ENCODE measurements around the gene ACSF3.

The ACSF3 gene

DNA sequence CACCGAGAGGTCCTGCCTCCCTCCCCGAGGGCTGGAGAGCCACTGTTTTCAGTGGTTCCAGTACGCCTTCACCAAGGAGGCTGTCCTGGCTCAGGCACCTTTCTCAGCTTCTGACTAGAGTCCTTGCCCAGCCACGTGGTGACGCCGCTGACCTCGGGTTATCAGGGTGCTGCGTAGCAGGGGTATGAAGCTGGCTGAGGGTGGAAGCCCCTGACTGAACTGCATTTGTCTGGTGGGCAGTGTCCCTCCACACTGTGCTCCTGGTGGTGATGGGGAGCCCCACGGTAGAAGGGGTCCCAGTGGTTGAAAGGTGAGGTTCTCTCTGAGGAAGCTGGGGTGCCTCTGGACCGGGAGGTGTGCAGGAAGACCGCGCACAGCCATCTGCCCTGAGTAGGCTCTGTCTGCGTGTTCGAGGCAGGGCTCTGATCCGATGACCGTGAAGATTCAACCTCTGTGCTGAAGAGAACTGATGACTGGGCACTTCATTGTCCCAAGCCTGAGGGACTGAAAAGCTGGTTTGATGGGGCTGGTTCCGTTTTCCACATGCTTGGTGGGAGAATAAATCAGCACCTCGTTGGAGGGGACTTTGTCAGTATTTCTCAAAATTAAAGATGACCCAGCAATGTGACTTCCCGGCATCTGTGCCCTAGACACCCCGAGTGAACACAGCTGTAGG, 2.5 kb downstream of the ACSF3 start:
- no peak for DNase-seq

DNA sequence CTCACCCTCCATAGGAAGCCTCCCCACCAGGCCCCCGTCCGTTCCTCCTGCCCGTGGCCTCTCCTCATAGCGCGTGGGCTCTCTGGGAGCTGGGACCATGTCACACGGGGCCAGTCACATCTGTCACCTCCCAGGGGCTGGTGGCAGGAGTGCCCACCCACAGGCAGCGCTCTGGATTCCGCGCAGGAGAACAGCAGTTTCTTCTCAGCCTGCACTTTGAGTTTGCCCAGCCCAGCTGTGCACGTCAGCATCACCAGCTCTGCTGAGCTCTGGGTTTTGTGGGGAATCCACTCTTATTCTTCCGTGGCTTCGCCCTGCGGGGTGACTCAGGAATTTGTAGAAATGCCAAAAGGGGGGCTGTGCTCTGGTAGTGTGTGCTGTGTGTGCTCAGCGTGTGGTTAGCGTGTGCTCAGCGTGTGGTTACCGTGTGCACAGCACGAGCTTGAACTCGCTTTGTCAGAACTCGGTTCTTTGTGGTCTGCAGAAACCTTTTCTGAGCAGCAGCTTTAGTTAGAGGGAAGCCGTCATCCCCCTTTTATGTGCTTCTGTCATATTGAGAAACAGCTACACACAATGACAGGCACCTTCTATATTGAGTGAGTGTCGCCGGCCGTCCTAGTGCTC, 3.2 kb downstream of the ACSF3 start:
- peak; percentile 50 to 63 for DNase-seq

DNA sequence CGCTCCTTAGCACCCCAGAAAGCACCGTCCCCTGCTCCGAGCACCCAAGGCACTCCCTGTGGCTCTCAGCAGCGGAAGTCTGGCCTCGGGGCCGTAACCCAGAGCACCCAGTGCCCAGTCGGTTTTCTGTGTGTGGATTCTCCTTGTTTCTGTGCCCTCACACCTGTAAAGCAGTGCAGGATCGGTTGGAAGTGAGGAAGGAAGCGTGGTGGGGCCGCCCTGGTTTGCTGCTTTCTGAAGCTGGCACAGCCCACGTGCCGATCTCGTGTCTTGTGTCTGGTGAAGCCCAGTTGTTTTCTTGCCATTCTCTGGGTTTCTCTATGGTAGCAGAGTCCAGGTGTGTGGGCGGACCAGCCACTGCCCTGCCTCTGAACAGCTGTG, 3.7 kb downstream of the ACSF3 start:
- no peak for DNase-seq

DNA sequence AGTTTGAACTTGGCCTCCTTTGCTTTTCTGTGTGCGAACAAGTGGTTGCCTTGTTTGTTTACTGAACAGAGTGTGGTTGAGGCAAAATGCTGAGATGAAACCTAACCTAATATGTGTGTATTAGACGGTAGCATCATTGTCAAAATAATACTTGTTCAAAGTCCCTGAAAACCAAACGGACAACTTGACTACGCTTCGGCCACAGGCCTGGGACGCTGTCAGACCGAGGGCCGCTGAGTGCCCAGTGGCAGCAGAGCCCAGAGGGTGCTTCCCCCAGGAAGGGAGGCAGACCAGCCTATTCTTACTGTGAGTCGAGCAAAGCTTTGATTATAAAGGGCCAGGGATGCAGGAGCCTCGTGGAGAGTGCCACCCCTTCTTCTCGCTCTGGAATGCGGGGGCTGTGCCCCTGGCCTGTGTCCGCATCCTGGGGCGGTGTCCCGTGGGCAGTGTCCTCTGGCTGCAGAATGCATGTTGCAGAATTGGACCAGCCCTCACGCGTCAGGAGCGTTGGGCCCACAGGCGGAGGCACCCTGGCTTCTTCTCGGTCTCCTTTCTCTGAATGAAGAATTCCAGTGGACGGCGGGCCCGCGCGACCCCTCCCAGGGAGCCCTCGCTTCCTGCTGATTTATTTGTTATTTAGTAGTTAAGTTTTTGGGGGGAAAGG, 5.2 kb downstream of the ACSF3 start:
- DNase-seq, result no peak

DNA sequence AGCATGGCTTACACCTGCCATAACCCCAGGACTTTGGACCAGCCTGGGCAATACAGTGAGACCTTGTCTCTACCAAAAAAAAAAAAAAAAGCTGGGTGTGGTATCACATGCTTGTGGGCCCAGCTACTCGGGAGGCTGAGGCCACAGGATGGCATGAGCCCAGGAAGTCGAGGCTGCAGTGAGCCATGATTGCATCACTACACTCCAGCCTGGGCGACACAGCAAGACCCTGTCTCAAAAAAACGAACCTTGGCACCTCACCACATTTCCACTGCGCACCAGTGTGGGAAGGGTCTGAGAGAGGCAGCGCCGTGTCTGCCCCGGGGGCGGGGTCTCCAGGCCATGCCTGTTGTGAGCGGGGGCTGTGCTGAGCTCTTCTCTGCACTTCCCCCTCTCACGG, 6.3 kb downstream of the ACSF3 start:
- DNase-seq, result no peak

DNA sequence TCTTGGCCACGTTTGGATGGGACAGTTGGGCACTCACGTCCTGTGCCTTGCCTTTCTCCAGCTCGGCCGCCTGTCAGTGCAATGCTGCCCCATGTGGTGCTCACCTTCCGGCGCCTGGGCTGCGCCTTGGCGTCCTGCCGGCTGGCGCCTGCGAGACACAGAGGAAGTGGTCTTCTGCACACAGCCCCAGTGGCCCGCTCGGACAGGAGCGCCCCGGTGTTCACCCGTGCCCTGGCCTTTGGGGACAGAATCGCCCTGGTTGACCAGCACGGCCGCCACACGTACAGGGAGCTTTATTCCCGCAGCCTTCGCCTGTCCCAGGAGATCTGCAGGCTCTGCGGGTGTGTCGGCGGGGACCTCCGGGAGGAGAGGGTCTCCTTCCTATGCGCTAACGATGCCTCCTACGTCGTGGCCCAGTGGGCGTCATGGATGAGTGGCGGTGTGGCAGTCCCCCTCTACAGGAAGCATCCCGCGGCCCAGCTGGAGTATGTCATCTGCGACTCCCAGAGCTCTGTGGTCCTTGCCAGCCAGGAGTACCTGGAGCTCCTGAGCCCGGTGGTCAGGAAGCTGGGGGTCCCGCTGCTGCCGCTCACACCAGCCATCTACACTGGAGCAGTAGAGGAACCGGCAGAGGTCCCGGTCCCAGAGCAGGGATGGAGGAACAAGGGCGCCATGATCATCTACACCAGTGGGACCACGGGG, 7.1 kb downstream of the ACSF3 start:
- DNase-seq, result no peak

DNA sequence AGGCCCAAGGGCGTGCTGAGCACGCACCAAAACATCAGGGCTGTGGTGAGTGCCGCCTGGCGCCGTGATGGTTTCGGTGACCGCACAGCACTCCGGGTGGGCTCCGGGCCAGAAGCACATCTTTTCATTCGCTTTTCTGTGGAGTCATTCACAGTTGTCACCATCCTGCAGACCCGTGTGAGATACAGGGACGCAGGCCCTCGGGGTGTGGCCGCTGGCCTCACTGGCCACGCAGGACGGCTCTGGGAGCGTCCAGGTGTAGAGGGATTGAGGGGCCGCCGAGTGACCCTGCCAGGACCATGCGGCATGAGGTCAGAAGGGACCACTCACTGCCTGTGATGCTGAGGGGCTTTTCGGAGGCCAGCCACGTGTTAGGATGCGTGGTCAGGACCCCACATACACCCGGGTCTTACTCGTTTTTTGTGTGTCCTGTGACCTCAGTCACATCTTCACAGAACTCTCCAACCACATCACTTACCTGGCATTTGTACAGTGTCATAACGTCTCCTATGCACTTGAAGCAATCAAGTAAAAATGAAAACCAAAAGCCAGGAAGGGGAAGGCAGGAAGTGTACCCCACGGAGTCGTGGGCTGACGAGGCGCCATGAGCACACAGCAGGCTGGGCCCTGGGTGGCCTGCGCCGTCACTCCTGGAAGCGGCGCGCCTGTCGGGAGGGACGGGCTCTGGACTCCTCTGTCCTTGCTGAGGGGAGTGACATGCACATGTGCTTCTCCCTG, 7.8 kb downstream of the ACSF3 start:
- DNase-seq, result no peak

DNA sequence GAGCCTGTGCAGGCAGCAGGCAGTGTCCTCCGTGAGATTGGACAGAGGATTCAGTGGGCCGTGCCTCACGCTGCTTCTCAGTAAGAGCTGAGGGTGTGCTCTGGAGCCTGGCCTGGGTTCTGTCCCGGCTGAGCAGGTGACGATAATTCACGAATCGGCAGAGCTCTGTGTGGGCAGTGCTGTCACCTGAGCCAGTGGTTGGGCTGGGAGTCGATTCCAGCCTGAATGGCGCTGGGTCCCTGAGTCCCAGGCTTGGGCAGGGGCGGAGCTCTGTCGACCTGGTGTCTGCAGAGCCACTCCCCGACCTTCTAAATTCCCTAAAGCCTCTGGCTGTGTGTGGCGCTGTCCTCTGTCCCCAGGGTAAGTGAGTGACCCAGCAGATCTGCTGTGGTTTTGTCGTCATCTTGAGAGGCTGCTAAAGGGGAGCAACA, 8.4 kb downstream of the ACSF3 start:
- no peak for DNase-seq

DNA sequence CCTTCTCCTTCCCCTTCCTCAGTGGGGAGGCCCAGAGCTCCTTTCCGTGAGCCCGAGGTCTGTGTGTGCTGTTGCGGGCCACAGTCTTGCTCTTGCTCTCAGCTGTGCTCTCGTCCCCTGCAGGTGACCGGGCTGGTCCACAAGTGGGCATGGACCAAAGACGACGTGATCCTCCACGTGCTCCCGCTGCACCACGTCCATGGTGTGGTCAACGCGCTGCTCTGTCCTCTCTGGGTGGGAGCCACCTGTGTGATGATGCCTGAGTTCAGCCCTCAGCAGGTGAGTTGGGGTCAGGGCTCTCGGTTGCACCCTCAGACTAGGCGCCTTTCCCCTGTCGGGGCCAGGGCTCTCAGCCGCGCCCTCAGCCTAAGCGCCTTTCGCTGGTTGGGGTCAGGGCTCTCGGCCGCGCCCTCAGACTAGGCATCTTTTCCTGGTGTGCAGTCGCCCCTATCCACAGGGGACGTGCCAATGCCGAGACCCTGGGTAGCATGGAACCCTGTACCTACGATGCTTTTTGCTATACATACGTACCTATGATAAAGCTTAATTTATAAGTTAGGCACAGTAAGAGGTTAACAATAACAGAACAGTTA, 8.9 kb downstream of the ACSF3 start:
- DNase-seq, result no peak

DNA sequence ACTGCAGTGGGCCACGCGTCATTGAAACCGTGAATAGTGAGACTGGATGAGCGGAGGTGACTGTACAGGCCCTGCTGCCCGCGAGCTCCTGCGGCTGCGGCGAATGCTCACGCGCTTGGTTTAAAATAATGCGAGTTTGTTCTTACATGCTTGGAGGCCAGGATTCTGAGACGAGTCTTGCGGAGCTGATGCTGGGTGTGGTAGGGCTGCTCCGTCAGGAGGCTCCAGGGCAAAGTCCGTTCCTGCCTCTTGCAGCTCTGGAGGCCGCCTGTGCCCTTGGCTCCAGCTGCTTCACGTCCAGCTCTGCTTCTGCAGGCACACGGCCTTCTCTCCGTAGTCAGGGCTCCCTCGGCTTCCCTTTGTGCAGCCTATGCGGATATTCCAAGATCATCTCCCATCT, 9.5 kb downstream of the ACSF3 start:
- DNase-seq, result no peak

DNA sequence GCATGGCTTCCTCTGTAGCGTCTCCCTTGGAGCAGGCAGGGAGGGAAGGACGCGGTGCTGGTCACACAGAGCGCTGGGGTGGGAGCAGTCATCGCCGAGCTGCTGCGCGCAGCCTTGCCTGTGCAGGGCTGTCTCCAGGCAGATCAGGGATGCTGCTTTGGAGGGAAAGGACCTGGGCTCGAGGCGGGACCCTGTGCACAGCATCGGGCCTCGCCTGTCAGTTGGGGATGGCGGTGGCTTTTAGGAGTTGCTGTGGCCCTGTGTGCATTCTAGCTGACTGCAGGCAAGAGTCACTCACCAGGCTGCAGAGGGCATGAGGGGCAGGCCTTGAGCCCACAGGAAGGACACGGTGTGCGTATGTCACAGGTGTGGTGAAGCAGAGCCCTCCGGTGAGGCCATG, 10.1 kb downstream of the ACSF3 start:
- DNase-seq, result no peak

DNA sequence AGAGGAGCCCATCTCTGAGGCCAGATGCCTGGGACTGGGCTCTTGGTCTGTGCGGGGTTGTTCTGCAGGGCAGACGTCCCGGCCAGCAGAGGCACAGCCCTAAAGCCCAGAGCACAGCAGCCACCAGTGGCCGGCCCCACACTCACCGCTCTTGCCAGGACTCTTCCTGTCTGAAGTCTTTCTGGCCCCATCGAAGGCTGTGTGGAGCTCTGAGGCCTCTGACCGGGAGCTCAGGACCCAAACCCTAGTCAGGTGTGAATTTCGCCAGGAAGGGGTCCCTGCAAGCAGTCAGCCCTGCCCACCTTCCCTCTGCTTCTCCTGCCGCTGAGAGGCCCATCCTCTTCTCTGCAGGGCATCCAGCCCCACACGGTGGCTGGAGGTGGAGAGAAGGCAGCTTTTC, 10.7 kb downstream of the ACSF3 start:
- DNase-seq, result no peak

DNA sequence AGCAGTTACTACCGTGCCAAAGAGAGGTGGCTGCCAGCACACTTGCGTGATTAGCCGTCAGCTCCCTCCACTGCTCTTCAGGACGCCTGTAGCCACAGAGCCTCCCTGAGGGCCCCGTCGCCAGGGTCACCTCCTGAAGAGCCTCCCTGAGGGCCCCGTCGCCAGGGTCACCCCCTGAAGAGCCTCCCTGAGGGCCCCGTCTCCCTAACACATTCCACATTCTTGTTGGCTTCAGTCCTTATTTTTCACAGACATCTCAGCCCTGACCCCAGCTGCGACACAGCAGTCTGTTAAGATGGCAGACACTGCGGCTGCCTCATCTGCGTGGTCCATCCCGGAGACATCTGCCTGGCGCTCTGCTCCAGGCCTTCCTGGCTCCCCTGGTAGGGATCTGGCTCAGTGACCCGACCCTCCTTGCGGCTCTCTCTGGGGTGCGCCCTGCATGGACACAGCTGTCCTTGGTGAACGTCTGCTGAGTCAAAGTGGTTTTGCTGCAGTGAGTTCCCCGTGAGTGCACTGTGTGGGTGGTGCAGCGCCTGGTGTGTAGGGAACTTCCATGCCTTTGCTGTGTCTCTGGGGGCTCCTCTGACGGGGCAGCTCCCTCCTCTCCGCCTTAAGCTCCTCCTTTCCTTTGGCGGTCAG, 11.4 kb downstream of the ACSF3 start:
- DNase-seq, result no peak

DNA sequence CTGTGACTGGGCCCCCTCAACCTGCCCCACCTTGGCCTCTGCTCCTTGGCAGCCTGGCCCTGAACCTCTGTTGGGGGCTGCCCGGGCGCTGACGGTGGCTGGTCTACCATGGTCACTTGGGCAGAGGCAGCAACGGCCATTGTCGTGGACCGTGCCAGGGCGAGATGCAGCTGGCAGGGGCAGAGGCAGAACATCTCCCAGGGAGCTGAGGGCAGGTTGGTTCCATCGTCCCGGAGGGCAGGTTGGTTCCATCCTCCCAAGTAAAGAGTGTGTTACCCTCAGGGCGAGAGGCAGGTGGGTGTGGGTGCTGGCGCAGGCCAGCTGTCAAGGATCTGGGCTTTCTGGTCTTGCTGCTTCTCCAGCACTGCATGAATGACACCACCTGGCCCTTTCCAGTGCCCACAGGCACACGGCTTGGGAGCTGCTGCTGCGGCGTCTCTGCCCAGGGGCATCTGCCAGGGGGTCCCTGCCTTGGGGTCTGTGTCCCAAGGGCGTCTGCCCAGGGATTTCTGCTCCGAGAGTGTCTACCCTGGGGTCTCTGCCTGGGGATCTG, 12.0 kb downstream of the ACSF3 start:
- DNase-seq, result no peak

DNA sequence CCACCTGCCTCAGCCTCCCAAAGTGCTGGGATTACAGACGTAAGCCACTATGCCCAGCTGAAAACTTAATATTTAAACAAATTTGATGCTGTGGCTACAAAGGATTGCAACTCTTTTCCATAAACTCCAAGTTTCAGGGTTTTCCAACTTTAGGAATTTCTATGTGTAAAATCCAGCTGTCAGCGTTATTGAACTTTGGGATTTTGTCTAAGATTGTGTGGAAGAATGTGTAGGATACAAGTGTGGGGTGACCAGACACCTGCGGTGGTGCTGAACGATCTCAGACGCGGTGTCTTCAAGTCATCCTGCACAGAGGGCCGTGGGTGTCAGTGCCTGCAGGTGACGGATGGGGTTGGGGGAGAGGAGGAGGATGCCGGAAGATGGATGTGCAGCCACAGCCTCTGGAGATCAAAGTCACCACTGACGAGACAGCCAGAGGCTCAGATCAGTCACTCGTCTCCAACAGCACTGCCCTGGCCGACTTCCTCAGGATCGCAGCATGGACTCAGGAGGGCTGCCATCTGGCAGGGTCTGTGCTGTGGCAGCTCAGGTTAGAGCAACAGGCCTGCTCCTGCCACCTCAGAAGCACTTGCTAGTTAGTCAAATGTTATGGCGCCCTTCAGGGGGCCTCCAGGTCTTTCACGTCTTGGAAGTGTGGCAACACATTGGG, 13.0 kb downstream of the ACSF3 start:
- DNase-seq, result no peak

DNA sequence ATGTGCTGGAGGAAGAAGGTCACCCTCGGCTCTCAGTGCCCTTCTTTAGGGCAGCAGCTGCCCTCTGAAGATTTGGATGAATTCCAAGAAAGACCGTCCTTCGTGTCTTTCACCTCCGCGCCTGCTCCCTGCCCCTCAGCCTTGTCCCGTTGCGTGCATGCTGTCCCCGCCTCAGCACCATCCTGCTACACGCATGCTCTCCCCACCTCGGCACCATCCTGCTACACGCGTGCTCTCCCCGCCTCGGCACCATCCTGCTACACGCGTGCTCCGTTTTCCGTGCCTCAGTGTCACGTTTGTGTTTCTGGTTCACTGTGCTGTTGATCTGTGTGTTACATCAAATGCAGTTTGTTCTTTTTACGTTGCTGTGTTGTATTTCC, 13.5 kb downstream of the ACSF3 start:
- DNase-seq, result no peak

DNA sequence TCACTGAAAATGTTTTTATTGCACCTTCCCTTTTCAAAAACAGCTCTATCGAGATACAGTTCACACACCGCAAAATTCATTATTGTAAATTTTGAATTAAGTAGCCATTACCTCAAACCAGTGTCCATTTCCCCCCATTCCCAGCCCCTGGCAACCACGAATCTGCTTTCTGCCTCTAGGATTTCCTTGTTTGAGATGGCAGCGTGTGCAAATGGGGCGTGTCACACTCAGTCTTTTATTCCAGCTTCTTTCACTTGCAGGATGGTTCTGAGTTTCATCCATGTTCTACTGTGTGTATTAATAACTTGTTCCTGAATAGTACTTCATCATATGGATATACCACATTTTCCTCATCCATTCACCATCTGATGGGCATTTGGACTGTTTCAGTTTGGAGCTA, 14.8 kb downstream of the ACSF3 start:
- no peak for DNase-seq

DNA sequence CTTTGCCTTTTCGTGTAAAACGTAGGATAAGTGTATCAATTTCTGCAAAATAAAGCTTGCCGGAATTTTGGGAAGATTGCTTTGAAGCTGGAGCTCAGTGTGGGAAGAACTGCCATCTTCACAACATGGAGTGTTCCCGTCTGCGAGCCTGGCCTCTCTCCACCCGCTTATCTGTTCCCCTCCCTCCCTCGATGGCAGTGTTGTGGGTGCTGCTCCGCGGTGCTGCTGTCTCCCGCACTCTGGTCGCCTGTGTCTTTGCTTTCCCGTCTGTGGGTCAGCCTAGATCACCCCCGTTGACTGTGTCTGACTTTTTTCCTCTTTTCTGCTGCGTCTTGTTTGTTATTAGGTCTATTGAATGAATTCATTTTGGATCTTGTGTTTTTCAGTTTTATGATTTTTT, 17.0 kb downstream of the ACSF3 start:
- DNase-seq, result no peak

DNA sequence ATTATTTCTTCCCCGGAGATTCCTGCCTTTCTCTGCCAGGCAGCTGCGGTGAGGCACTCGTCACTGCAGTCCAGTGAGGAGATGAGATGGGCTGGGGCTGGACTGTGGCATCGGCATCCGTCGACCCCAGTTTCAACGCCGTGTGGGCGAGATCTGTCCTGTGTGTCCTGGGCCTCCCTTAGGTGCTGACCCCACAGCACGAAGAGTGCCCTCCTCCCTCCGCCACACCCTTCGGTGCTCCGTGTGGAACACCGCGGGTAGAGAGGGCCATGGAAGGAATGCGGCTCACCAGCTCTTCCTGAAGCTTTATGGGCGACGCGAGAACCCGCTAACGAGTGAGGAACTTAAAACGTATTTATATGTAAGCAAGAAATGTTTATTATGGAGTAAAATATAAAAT, 17.6 kb downstream of the ACSF3 start:
- DNase-seq, result no peak

DNA sequence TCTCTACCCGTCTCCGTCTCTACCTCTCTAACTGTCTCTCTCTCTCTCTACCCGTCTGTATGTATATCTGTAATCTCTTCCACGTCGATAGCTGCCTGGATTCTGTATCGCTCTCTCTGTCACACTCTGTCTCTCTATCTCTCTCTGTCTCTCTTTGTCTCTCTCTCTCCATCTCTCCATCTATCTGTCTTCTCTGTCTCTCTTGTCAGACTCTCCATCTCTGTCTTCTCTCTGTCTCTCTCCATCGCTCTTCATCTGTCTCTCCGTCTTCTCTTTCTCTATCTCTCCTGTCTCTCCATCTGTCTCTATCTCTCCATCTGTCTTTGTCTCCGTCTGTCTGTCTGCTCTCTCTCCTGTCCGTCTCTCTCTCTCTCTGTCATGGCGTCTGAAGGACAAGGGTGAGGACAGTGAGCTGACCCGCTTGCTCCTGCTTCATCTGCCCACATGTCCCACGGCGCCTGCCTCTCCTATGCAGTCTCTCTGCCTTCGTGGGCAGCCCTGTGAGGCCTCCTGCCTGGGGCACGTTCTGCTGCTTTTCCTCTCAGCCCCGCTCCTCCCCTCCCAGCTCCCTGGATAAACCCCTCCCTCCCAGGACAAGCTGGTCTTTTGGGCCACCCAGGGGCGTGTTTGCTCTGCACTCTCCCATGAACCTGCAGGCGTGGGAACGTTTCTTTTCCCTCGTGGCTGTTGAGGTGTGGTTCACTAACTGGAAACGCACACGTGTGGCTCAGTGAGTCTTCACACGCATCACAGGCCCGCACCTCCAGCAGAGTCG, 18.9 kb downstream of the ACSF3 start:
- no peak for DNase-seq

DNA sequence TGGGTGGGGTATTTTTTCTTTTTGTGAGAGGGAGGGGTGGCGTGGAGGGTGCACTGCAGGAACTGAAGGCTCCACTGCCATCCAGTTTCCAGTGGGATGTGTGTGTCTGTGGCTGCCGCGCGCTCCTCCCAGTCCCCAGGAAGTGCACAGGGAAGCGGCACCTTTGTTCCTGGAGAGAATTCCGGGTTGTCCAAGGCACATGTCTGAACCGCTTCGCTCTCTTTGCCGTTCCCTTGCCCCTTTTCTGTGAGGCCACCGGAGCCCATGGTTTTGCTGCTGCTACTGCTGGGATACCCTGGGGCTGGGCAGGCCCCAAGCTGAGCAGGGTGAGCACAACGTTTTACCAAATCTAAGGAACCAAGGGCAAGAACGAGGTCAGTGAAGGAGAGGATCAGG, 19.5 kb downstream of the ACSF3 start:
- DNase-seq, result no peak

All from stimulated activated CD4-positive, alpha-beta T cell treated with anti-CD3 and anti-CD28 coated beads, Interleukin-2, amount 100 ng/mL, for 24 hours (primary cell).